GM18508 (cell line): Measurements from ENCODE around the gene MEAF6.

ENCODE experiments used
- ATAC-seq: cut with Tn5 transposase; IDR thresholded peaks from one replicate; pipeline ENCODE4 v1.9.1; 2021; ENCODE audit warnings: moderate number of reproducible peaks; ENCODE audit not compliant: insufficient read depth, unreplicated experiment

MEAF6 gene

DNA sequence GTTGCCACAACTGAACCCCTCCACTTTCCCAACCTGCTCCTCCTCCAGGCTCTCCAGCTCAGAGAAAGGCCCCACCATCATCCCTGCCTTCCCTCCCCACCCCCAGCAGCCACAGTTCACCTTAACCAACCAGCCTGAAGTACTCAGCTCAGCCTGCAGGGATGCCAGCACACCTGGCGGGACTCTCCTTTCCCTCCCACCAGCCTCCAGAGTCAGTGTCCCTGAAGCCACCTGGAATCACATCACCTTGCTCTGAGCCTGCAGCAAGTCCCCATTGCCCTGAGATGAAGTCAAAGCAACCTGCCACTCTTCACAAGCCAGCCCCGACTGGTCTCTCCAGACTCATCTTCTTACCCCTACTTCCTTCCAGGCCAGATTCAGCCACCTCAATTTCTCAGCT is 66.4 kb downstream of the MEAF6 start:
- ATAC-seq: no peak

- ATAC-seq: no peak
Observed at GRCh38 chr1:37446874-37447273, 67.7 kb downstream of the MEAF6 start.

GRCh38 chr1:37442644-37443043 is 71.9 kb downstream of the MEAF6 start:
- no peak for ATAC-seq
